Upper lobe of left lung (tissue), 6 donors: ENCODE results near the gene GSTO2. TPM values are rescaled to one million over a fixed set of nuclear protein-coding genes. Genes with fewer than 3 reads are reported as not detected.
A peak's percentile ranks its signal among the peaks of the same experiment; 100 is the strongest.

Experiments
- ATAC-seq, 2 donors: fragments of 200-7000 bp; cut with Tn5 transposase; one replicate each; pipeline ENCODE4 v1.9.1; 2022; ENCODE audit warnings: mild to moderate bottlenecking in 2 of 2, moderate library complexity in 2 of 2; ENCODE audit not compliant: low FRiP score in 2 of 2
- DNase-seq, 2 donors: peaks; one replicate each; pipeline ENCODE4 v3.0.0-alpha.2; 2019 to 2020
- H3K27ac ChIP-seq, 4 donors: fragments of 200-600 bp; sonication (generic); one replicate each; pipeline ENCODE4 v1.5.1; 2016 to 2019
- H3K27me3 ChIP-seq, 4 donors: fragments of 200-600 bp; sonication (generic); one replicate each; pipeline ENCODE4 v1.5.1; 2017 to 2019
- H3K36me3 ChIP-seq, 4 donors: fragments of 200-600 bp; sonication (generic); one replicate each; pipeline ENCODE4 v1.5.1; 2016 to 2019
- H3K4me1 ChIP-seq, 4 donors: fragments of 200-600 bp; sonication (generic); one replicate each; pipeline ENCODE4 v1.5.1; 2018 to 2019
- H3K4me3 ChIP-seq, 4 donors: fragments of 200-600 bp; sonication (generic); one replicate each; pipeline ENCODE4 v1.5.1; 2017 to 2019; ENCODE audit warnings: mild to moderate bottlenecking in 2 of 4, moderate library complexity in 1 of 4
- H3K9me3 ChIP-seq, 4 donors: fragments of 200-600 bp; sonication (generic); one replicate each; pipeline ENCODE4 v1.5.1; 2018 to 2019
- CTCF ChIP-seq, 6 experiments: fragments of 450-650 bp in 4 of 6; fragments of 200-600 bp in 2 of 6; sonication (generic) in 2 of 6; IDR thresholded peaks; one replicate each; pipeline ENCODE4 v1.5.1; 2016 to 2019; ENCODE audit warnings: antibody characterized with exemption in 6 of 6
- EP300 ChIP-seq, 4 donors: sonication (generic); formaldehyde crosslinking; IDR thresholded peaks; one replicate each; pipeline ENCODE4 v1.5.1; 2017; ENCODE audit warnings: antibody characterized with exemption in 4 of 4, control low read depth in 2 of 4
- POLR2A ChIP-seq, 4 donors: fragments of 450-650 bp; IDR thresholded peaks; one replicate each; pipeline ENCODE4 v1.5.1; 2016 to 2017; ENCODE audit warnings: antibody characterized with exemption in 4 of 4, mild to moderate bottlenecking in 2 of 4
- POLR2AphosphoS5 ChIP-seq, 2 donors: sonication (generic); formaldehyde crosslinking; IDR thresholded peaks; one replicate each; pipeline ENCODE4 v1.5.1; 2017; ENCODE audit warnings: antibody characterized with exemption in 2 of 2
- WGBS, 2 donors: methylation state at CpG; one replicate each; pipeline ENCODE4 v1.1.5; 2017 to 2018; 5-methylcytosine and 5-hydroxymethylcytosine counted together
- total RNA-seq, 6 donors: library from RNA; depleted of rRNA in 4 of 6; stranded (reverse); fragments of >200 nt in 4 of 6; gene quantifications; one replicate each; pipeline versions ENCODE4 v1.1.0 to v1.2.1, GENCODE V29; 2016 to 2021
- donor health status: DM: no; HTN: no; CAD: no; lungs with moderate emphysema.
- donor health status: DM: no; HTN: yes; CAD: no; lungs with severe emphysema.

The GSTO2 gene
- total RNA-seq, 6 donors from 2014 or later = 2.8 to 11.2 (median 7.8) TPM

GRCh38 chr10:104258209-104258608, 10.8 kb upstream of the GSTO2 start:
- Histone ChIP-seq H3K4me1 (peaks cover 58 to 70% (median 64%) of the 10 kb centered on the region in 4 donors), H3K27ac (peak overlapping the region in 2 of 4 donors; percentile 40 to 99), H3K9me3 (no peaks in the 10 kb centered on the region)

GRCh38 chr10:104259456-104259855, 9.5 kb upstream of the GSTO2 start:
- Histone ChIP-seq H3K4me3 (no peak overlapping the region), H3K4me1 (peaks cover 50 to 65% (median 56%) of the 10 kb centered on the region in 4 donors), H3K27me3 (no peaks in the 10 kb centered on the region)

More at GRCh38 chr10:104258209-104258608, 10.8 kb upstream of the GSTO2 start:
- DNase-seq (no peak), ATAC-seq (no peak)
- Histone ChIP-seq H3K4me3 (no peak overlapping the region), H3K27me3 (no peaks in the 10 kb centered on the region), H3K36me3 (peaks cover 25 to 60% (median 42%) of the 10 kb centered on the region in 4 donors)
- 67 to 76% methylated on average over 3 of the region's 3 CpGs for WGBS, 2 donors
- no peak for TF ChIP-seq POLR2AphosphoS5 (IDR thresholded peaks at IDR 0.05)
- no peak for TF ChIP-seq EP300 (IDR thresholded peaks at IDR 0.05)
- no peak for TF ChIP-seq POLR2A (IDR thresholded peaks at IDR 0.05)

GRCh38 chr10:104259999-104260774, 8.8 kb upstream of the GSTO2 start:
- ATAC-seq = no peak
- TF ChIP-seq EP300 (IDR thresholded peaks at IDR 0.05) = peak in 2 of 4 donors; percentile 7 to 31
- no peak for TF ChIP-seq CTCF (IDR thresholded peaks at IDR 0.05)
- H3K36me3 ChIP-seq = peaks cover 25 to 79% (median 52%) of the 10 kb centered on the region in 4 donors

More at GRCh38 chr10:104259456-104259855, 9.5 kb upstream of the GSTO2 start:
- Histone ChIP-seq H3K27ac (peak overlapping the region; percentile 16 to 73 (median 66)), H3K9me3 (no peaks in the 10 kb centered on the region), H3K36me3 (peaks cover 25 to 72% (median 46%) of the 10 kb centered on the region in 4 donors)
- ATAC-seq (no peak), DNase-seq (no peak)
- 83 to 90% methylated on average over 3 of the region's 3 CpGs for WGBS, 2 donors
- no peak for TF ChIP-seq EP300 (IDR thresholded peaks at IDR 0.05)
- TF ChIP-seq CTCF (IDR thresholded peaks at IDR 0.05) = no peak
- no peak for TF ChIP-seq POLR2AphosphoS5 (IDR thresholded peaks at IDR 0.05)
- no peak for TF ChIP-seq POLR2A (IDR thresholded peaks at IDR 0.05)

GRCh38 chr10:104260775-104261115, 8.2 kb upstream of the GSTO2 start:
- H3K4me1 ChIP-seq = peaks cover 50 to 65% (median 54%) of the 10 kb centered on the region in 4 donors
- H3K9me3 ChIP-seq = no peaks in the 10 kb centered on the region
- peak in 1 of 2 donors; percentile 57 for ATAC-seq
- no peaks in the 10 kb centered on the region for H3K27me3 ChIP-seq
- DNase-seq = no peak
- 12 to 16% methylated on average over 3 of the region's 3 CpGs for WGBS, 2 donors
- no peak for TF ChIP-seq CTCF (IDR thresholded peaks at IDR 0.05)
- no peak for TF ChIP-seq POLR2AphosphoS5 (IDR thresholded peaks at IDR 0.05)
- TF ChIP-seq EP300 (IDR thresholded peaks at IDR 0.05) = no peak
- no peak for TF ChIP-seq POLR2A (IDR thresholded peaks at IDR 0.05)
- peak overlapping the region in 1 of 4 donors; percentile 7 for H3K4me3 ChIP-seq
- H3K36me3 ChIP-seq = peaks cover 28 to 85% (median 57%) of the 10 kb centered on the region in 4 donors
- peak overlapping the region; percentile 16 to 73 (median 66) for H3K27ac ChIP-seq

More at GRCh38 chr10:104259999-104260774, 8.8 kb upstream of the GSTO2 start:
- no peak for DNase-seq
- peaks cover 50 to 65% (median 56%) of the 10 kb centered on the region in 4 donors for H3K4me1 ChIP-seq
- H3K9me3 ChIP-seq = no peaks in the 10 kb centered on the region
- no peaks in the 10 kb centered on the region for H3K27me3 ChIP-seq
- H3K4me3 ChIP-seq = peak overlapping the region in 1 of 4 donors; percentile 7
- peak overlapping the region; percentile 16 to 73 (median 66) for H3K27ac ChIP-seq
- WGBS, 2 donors = 88 to 89% methylated on average over 6 of the region's 6 CpGs

- Histone ChIP-seq H3K4me1 (peaks cover 39 to 52% (median 43%) of the 10 kb centered on the region in 4 donors), H3K27me3 (no peaks in the 10 kb centered on the region), H3K27ac (peak overlapping the region in 3 of 4 donors; percentile 13 to 73 (median 64)), H3K36me3 (peaks cover 32 to 97% (median 69%) of the 10 kb centered on the region in 4 donors), H3K9me3 (no peaks in the 10 kb centered on the region), H3K4me3 (no peak overlapping the region)
- DNase-seq = no peak
- no peak for TF ChIP-seq POLR2A (IDR thresholded peaks at IDR 0.05)
- no peak for TF ChIP-seq EP300 (IDR thresholded peaks at IDR 0.05)
- TF ChIP-seq CTCF (IDR thresholded peaks at IDR 0.05) = no peak
- no peak for TF ChIP-seq POLR2AphosphoS5 (IDR thresholded peaks at IDR 0.05)
- 86 to 90% methylated on average over 5 of the region's 5 CpGs for WGBS, 2 donors
- ATAC-seq = no peak
Observed at GRCh38 chr10:104262055-104262454, 6.9 kb upstream of the GSTO2 start.
